Lower lobe of right lung (tissue), 2 donors: ENCODE data around the gene PLA2G4F. TPM values are rescaled to one million over a fixed set of nuclear protein-coding genes. Genes with fewer than 3 reads are reported as not detected.
A peak's percentile ranks its signal among the peaks of the same experiment; 100 is the strongest.

Experiments used
- ATAC-seq, 2 donors: fragments of 200-7000 bp; cut with Tn5 transposase; one replicate each; pipeline ENCODE4 v1.9.1; 2020 to 2022; ENCODE audit warnings: mild to moderate bottlenecking in 2 of 2, moderate library complexity in 2 of 2
- DNase-seq: peaks from one replicate; pipeline ENCODE4 v3.0.0-alpha.2; 2020
- H3K27ac ChIP-seq: fragments of 200-600 bp; one replicate; pipeline ENCODE4 v1.8.0; 2022
- H3K27me3 ChIP-seq: fragments of 200-600 bp; one replicate; pipeline ENCODE4 v1.8.0; 2022; ENCODE audit warnings: low read depth
- H3K36me3 ChIP-seq: fragments of 200-600 bp; one replicate; pipeline ENCODE4 v1.8.0; 2022; ENCODE audit warnings: mild to moderate bottlenecking
- H3K4me1 ChIP-seq: fragments of 200-600 bp; one replicate; pipeline ENCODE4 v1.8.0; 2022
- H3K4me3 ChIP-seq: fragments of 200-600 bp; one replicate; pipeline ENCODE4 v1.8.0; 2022; ENCODE audit warnings: mild to moderate bottlenecking
- H3K9me3 ChIP-seq: fragments of 200-600 bp; one replicate; pipeline ENCODE4 v1.8.0; 2022
- CTCF ChIP-seq: fragments of 200-600 bp; IDR thresholded peaks from one replicate; pipeline ENCODE4 v1.8.0; 2022; ENCODE audit warnings: antibody characterized with exemption, mild to moderate bottlenecking
- intact Hi-C: fragments of 100-400 bp; cut with DNase I; formaldehyde crosslinking; loops from one replicate; pipeline ENCODE4 v1.11.0; 2022
- total RNA-seq: library from RNA; stranded (reverse); fragmentation: NEBNext Ultra II Directional; extraction: Animal tissue kit (Norgen Biotek cat#: 25700); gene quantifications from one replicate; pipeline ENCODE4 v1.2.1, GENCODE V29; 2021
- donor health status: DM: no; HTN: yes; CAD: no; lungs with severe emphysema.

PLA2G4F gene
- total RNA-seq, 1 donor from 2014 or later = 99.0 TPM

DNA sequence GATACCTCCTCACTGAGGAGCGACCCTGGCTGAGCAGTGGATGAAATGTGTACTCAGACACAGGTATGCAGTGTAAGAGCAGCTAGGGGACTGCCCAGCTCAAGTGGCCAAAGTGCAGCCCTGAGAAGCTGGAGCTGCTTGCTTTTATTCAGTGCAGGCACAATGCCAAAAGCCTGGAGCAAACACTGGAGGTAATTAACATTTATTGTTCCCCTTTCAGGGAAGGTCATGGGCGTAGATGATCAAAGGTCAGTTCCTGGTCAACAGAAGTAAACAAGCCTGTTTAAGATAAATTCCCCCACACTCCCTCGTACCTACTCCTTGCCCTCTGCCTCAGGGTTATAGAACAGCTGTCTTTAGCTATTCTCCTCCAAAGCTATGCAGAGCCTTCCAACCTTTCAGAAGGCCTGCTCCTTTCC lies 17.5 kb downstream of the PLA2G4F start:
- no peak overlapping the region for H3K27ac ChIP-seq
- H3K27me3 ChIP-seq = no peaks in the 10 kb centered on the region
- intact Hi-C loops = no loop called here
- peak in 1 of 2 donors; percentile 3 for ATAC-seq
- no peak overlapping the region for H3K4me3 ChIP-seq
- H3K36me3 ChIP-seq = no peaks in the 10 kb centered on the region
- no peaks in the 10 kb centered on the region for H3K4me1 ChIP-seq
- TF ChIP-seq CTCF = no peak
- no peak for DNase-seq
- H3K9me3 ChIP-seq = no peaks in the 10 kb centered on the region

- ATAC-seq = no peak
- no peaks in the 10 kb centered on the region for H3K36me3 ChIP-seq
- intact Hi-C loops = no loop called here
- no peak for DNase-seq
- no peaks in the 10 kb centered on the region for H3K4me1 ChIP-seq
- no peak for TF ChIP-seq CTCF
- no peaks in the 10 kb centered on the region for H3K9me3 ChIP-seq
- H3K4me3 ChIP-seq = no peak overlapping the region
- H3K27ac ChIP-seq = no peak overlapping the region
- H3K27me3 ChIP-seq = no peaks in the 10 kb centered on the region
Observed at GRCh38 chr15:42138411-42138810, 18.0 kb downstream of the PLA2G4F start.

DNA sequence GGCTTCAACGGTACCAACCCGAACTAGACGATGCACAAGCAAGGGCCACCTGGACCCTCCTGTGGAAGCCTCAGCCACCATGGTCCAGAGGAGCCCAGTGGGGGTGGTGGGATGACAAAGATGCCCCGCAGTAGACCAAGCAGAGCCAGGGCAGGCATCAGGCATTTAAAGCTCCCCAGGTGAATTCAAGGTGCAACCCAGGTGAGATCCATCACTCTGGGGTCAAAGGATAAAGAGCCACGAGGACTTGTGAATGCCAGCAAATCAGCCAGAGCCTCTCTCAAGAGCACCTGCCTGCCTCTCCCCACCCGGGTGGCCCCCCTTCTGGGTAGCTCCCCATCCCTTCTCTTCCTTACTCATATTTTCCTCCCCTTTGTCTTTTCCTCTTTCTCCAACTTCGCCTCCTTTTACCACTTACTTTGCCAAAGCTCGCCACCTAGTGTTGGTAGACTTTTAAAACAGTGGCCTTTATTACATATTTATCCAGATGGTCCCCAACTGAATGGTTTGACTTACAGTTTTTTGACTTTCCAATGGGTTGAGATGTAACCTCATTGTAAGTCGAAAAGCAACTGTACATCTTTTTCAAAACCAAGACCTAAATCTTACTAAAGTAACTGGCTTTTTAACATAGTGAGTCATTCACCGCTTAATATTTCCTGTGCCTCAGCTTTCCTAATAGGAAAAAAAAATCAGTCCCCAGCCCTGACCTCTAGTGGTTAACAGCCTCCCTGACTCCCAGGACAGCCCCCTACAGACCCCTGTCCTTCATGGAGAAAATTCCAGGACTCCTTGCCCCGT lies 18.8 kb downstream of the PLA2G4F start:
- Histone ChIP-seq H3K27me3 (no peaks in the 10 kb centered on the region), H3K4me3 (no peak overlapping the region), H3K36me3 (no peaks in the 10 kb centered on the region), H3K27ac (no peak overlapping the region), H3K9me3 (no peaks in the 10 kb centered on the region), H3K4me1 (no peaks in the 10 kb centered on the region)
- ATAC-seq (peak in 1 of 2 donors; percentile 43), DNase-seq (no peak)
- intact Hi-C loops = no loop called here
- peak; percentile 55 for TF ChIP-seq CTCF

DNA sequence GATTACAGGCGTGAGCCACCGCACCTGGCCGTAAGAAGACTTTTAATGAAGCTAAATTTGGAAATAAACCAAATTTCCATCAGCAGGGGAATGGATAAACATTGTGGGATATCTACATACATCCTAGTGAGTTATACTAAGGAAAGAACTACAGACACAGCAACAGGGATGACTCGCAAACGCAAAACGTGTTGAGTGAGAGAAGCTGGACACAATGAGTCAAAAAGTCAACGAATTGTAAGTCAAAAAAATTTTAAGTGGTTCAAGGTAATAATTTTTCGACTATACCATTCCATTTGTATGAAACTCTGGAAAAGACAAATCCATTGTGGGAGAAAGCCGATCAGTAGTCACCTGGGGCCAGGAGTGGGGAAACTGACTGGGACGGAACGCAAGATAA lies 19.9 kb downstream of the PLA2G4F start:
- Histone ChIP-seq H3K9me3 (no peaks in the 10 kb centered on the region), H3K27ac (no peak overlapping the region), H3K4me1 (no peaks in the 10 kb centered on the region), H3K36me3 (no peaks in the 10 kb centered on the region), H3K27me3 (no peaks in the 10 kb centered on the region), H3K4me3 (no peak overlapping the region)
- ATAC-seq = no peak
- intact Hi-C loops = no loop called here
- TF ChIP-seq CTCF = no peak
- no peak for DNase-seq

DNA sequence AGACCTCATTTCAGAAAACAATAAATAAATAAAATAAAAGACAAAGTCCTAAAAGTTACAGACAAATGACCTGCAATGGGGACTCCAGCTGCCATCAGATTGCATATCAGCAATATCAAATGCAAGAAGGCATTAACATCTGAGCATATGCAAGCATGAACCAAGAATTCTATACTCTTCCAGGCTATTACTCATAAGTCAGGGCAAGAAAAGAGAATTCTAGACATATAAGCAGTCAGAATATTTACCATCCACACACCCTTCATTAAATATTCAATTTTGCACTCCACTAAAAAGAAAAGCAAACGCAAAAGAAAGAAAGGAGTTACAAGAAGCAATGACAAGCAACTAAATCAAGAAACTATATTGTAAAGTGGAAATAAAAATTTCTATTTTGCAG lies 21.1 kb downstream of the PLA2G4F start:
- H3K27me3 ChIP-seq = no peaks in the 10 kb centered on the region
- no peak overlapping the region for H3K27ac ChIP-seq
- no peaks in the 10 kb centered on the region for H3K36me3 ChIP-seq
- H3K4me3 ChIP-seq = no peak overlapping the region
- no peaks in the 10 kb centered on the region for H3K9me3 ChIP-seq
- ATAC-seq (no peak), DNase-seq (no peak)
- no peak for TF ChIP-seq CTCF
- intact Hi-C loops = no loop called here
- H3K4me1 ChIP-seq = no peaks in the 10 kb centered on the region
